SKM-1 treated with dmso at 0.1 percent for 144 hours (cell line): ENCODE data around the gene ZXDC.

Source experiments
- DNase-seq: peaks from one replicate; lab custom pipeline; 2025; ENCODE audit not compliant: unreplicated experiment; lab: John Stamatoyannopoulos, UW

The ZXDC gene

GRCh38 chr3:126512916-126513650, 37.4 kb upstream of the ZXDC start:
- DNase-seq = no peak

DNA sequence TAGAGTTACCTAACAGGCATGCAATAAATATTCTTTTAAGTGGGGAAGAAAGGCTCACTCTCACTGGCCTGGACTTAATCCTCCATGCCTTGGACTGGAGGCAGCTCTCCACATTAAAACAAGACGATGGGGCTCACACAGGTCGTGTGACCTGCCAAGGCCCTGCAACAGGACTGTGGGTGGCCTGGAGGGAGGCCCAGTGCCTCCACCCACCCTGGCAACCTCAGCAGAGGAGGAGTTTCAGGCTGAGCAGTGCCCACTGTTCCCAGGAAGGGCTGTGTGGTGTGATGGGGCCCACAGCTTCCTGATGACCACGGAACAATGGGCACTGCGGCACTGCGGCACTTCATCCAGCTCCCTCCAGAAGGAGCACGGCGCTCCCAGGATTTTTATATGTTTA, 36.3 kb upstream of the ZXDC start:
- DNase-seq = no peak

DNA sequence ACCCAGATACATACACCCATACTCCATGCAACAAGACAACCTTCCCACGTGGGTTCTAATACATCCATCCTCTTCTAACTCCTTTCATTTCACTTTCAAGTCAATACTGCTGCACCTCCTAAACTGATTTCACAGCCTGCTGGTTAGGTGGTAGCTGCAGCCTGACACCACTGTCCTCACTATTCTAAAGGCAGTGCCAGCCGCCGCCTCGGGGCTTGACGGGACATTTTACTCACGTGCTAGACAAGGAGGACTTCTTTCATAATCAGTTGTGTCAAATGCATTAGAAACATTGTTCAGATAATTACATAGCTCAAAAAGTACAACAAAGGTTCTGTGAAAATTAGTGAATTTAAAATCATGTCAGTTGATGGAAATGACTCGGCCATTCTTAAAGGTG, 35.6 kb upstream of the ZXDC start:
- DNase-seq = no peak

GRCh38 chr3:126510308-126510910, 34.7 kb upstream of the ZXDC start:
- no peak for DNase-seq

DNA sequence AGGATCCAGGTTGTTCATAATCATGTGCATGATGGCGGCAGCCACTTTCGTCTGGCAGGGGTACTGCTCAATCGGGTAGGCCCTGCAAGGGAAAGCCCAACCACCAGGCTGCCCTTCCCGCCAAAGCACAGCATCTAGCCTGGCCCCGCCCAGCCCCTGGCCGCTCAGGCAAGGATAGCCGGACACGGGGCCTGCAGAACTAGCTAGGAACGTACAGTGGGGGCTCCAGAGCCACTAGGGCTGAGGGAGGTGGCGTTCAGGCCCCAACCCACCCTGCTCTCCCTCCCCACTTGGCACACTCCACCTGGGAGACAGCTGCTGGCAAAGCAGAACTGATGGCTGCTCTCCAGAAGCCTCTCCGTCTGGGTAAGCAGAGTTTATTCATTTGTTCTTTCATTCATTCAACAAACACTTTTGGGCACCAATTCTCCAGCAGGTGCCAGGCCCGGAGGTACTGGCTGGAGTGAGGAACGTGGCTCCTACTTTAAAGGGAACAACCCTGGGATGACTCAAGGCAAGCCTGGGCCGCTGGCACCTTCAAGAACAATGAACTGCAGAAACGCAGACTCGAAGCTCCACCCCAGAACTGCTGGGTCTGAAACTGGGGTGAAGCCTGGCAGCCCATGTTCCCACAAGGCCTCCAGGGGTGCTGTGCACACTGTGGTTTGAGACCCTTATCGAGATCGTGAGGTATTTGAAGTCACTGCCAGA, 34.1 kb upstream of the ZXDC start:
- no peak for DNase-seq

GRCh38 chr3:126508564-126508964, 32.9 kb upstream of the ZXDC start:
- no peak for DNase-seq

GRCh38 chr3:126507886-126508285, 32.2 kb upstream of the ZXDC start:
- no peak for DNase-seq

GRCh38 chr3:126503701-126504100, 28.0 kb upstream of the ZXDC start:
- no peak for DNase-seq

DNA sequence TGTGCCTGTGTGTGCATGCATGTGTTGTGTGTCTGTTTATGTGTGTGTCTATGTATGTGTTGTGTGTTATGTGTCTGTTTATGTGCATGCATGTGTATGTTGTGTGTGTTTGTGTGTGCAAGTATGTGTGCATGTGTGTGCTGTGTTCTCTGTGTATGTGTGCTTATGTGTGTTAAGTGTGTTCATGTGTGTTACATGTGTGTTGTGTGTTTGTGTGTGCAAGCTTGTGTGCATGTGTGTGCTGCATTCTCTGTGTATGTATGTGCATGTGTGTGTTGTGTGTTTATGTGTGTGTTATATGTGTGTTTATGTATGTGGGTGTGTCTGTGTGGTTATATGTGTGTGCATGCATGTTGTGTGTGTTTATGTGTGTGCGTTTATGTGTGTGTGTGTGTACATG, 27.0 kb upstream of the ZXDC start:
- DNase-seq = no peak

DNA sequence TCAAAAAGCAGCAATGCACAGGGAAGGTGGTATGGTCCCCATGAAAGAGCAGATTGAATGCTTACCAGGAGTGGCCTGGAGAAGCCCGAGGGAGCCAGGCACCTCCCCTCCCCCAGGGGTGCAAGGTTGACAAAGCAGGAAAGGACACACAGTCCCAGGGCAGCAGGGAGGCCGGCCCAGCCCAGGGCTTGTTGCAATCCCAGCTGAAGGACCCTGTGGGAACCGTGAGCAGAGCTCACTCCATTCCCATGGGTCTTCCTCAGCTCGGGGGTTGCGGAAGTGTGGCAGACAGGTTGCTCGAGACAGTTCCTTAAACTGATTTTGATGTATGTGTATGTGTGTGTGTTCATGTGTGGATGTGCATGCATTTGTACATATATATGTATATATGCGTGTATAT, 26.0 kb upstream of the ZXDC start:
- no peak for DNase-seq

DNA sequence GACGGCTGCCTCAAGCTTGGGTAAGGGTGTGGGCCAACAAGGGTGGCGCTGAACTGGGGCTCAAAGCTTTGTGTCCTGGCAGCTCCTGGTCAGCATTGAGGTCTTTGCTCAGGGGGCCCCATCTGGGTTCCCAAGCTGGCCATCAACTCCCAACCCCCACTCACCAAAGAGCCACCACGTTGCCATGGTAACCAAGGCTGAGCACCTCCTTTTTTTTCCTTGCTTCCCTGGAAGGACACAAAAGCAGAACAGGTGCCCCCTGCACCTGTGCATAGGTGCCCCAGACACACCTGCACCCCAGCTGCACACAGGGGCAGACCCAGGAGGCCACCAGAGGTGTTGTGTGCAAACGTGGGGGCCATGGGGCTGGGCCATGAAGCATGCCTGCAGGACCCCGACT, 25.4 kb upstream of the ZXDC start:
- no peak for DNase-seq

DNA sequence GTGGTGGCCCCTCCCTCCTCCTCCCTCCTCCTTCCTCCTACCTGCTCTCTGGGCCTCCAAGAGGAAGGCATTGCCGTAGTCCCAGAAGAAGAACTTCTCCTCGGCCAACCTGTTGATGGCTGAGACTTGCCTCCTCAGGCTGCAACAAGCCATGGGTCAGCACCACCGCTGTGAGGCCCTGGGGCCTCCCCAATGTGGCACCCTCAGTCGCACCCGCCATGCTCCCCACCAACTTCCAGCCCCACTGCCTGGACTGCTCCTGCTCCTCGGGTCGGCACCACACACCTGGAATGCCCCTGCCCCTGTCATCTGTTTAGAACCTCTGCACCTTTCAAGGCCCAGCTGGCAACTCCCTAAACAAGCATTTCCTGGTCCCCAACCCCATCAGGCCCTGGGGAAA, 24.3 kb upstream of the ZXDC start:
- DNase-seq = no peak

GRCh38 chr3:126499401-126499800, 23.7 kb upstream of the ZXDC start:
- no peak for DNase-seq

GRCh38 chr3:126498929-126499328, 23.2 kb upstream of the ZXDC start:
- no peak for DNase-seq

DNA sequence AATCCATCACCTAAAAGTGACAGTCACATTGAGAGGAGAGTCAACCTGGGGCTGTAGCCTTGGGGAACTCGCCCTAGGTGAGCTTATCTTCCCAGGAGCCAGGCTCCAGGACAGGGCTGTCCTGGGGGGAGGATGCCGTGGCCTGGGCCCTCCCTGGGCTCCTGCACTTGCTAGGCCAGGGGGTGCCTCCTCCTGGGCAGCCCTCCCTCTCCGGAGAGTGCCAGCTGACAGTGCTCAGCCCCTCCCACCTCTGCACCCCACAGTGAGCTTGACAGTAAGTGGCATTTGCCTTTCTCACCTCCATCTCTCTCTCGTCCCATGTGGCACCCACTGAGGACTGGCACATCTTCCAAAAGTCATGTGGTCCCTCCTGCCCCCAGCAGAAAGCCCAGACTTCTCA, 22.8 kb upstream of the ZXDC start:
- no peak for DNase-seq

DNA sequence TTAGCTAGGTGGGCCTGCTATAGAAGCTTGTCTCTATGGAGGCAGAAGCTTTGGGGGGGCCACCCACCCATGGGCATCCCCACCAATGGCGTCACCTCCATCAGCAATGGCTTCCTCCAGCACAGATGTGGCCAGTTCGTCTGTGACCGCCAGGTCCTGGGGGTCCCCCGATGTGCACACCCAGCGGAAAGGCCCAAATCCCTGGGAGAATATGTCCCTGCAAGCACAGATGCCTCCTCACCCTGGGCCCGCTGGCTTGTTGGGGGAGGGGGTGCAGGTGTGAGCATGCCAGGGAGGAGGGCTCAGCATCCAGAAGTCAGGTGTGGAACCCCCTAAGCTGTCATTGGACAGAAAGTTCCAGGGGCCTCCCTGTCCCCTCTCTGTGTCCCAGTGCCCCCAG, 22.3 kb upstream of the ZXDC start:
- no peak for DNase-seq

- DNase-seq = peak; percentile 35
Measured at GRCh38 chr3:126496894-126497850, 21.5 kb upstream of the ZXDC start.

GRCh38 chr3:126495786-126496185, 20.1 kb upstream of the ZXDC start:
- no peak for DNase-seq

GRCh38 chr3:126494970-126495230, 19.2 kb upstream of the ZXDC start:
- DNase-seq = no peak

DNA sequence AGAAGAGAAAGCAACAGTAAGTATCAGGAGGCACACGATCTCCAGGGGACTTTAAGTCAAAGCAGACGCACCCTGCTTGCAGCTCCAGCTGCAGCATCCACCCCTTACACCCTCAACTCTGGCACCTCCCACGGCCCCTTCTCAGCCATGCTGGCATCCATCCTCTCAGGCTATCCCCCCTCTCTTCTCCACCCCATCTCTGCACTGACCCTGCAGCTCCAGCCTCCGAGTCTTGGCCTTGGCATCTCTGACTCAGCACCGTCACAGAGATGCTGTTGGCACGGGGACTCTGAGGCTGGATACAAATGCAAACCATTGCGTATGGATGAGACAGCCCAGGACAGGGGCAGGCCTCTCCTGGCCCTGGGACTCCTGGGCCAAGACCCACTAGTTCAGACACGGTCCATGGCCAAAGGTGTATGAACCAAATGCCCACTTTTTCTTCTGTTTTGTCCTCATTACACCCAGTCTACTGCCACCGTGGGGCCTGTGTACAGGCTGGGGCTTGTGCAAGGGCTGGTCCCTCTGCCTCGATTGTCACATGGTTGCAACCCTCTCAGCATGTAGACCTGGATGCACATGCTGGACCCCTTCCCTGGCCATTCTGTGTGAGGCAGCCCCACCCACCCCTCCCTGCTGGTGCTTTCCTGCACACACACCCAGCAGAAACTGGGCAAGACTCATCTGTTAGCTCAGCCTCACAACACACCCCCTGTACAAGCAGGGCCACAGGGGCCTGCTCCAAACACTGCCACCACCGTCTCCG, 18.7 kb upstream of the ZXDC start:
- DNase-seq = no peak

DNA sequence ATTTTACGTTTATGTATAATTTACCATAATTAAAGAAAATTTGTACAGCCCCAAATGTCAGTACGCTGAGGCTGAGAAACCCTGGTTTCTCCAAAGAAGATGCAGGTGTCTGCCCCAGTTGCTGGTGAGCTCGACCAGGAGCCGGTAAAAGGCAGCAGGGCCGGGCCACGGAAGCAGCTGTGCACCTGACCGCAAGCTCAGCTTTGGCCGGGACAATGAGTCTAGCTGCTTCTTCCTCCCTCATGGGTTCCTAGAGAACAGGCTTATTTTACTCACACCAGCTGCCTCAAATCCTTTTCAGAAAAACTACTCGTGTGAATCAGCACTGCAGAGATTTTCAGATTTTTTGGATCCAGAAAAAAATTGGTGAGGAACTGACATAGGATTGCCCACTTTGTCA, 18.0 kb upstream of the ZXDC start:
- DNase-seq = no peak
